ENCODE measurements around the gene HEG1. TPM values are rescaled to one million over a fixed set of nuclear protein-coding genes. Genes with fewer than 3 reads are reported as not detected.

Gene HEG1
- total RNA-seq, 4 donors from 2014 or later = 9.8 to 27.1 (median 17.6) TPM

GRCh38 chr3:125073390-125073905 lies 17.7 kb upstream of the HEG1 start:
- DNase-seq = no peak
- Histone ChIP-seq H3K36me3 (no peaks in the 10 kb centered on the region), H3K27me3 (no peaks in the 10 kb centered on the region), H3K27ac (no peak overlapping the region), H3K4me1 (peaks cover 0 to 7% of the 10 kb centered on the region in 2 donors), H3K9me3 (no peaks in the 10 kb centered on the region), H3K4me3 (no peak overlapping the region)
- ATAC-seq = no peak
- intact Hi-C loops (cut with DNase I; ENCODE audit: low total_unique reads) = no loop called here
- TF ChIP-seq POLR2A (IDR thresholded peaks at IDR 0.05) = no peak
- TF ChIP-seq, protein P1, sequence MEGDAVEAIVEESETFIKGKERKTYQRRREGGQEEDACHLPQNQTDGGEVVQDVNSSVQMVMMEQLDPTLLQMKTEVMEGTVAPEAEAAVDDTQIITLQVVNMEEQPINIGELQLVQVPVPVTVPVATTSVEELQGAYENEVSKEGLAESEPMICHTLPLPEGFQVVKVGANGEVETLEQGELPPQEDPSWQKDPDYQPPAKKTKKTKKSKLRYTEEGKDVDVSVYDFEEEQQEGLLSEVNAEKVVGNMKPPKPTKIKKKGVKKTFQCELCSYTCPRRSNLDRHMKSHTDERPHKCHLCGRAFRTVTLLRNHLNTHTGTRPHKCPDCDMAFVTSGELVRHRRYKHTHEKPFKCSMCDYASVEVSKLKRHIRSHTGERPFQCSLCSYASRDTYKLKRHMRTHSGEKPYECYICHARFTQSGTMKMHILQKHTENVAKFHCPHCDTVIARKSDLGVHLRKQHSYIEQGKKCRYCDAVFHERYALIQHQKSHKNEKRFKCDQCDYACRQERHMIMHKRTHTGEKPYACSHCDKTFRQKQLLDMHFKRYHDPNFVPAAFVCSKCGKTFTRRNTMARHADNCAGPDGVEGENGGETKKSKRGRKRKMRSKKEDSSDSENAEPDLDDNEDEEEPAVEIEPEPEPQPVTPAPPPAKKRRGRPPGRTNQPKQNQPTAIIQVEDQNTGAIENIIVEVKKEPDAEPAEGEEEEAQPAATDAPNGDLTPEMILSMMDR (IDR thresholded peaks at IDR 0.05 in 4 of 5, conservative IDR thresholded peaks at IDR 0.05 in 1 of 5) = no peak
- in situ Hi-C loops (cut with MboI; ENCODE audit: low sequenced_read_pairs in 4 of 4) = no loop called here

DNA sequence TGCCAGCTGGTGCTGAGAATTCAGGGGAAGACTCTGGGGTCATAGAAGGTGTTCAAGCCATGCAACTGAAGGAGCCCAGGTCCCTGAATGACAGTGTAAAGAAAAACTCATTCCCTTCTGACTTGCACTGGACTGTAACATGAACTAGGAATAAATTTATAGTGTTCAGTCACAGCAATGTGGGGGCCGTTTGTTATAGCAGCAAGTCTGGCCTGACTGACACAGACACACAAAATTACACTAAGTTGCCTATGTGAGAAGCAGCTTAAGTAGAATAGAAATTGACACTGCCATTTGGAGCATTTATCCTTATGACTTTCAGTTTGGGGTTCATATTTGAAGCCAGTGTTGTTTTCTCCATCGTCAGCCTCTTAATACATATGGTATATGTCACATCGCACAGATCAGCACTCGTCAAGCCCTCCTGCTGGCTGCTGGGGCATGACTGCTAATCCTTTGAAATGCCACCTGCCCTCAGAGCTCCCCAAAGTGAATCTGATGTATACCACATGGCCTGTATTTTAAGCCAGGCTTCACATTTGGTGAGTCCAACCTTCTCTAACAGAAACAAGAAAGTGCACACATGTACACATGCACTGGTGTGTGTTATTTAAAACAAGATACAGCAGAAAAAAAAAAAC lies 17.1 kb upstream of the HEG1 start:
- TF ChIP-seq, protein P1 (IDR thresholded peaks at IDR 0.05 in 4 of 5, conservative IDR thresholded peaks at IDR 0.05 in 1 of 5) = no peak
- no peak for TF ChIP-seq POLR2A (IDR thresholded peaks at IDR 0.05)
- intact Hi-C loops (cut with DNase I; ENCODE audit: low total_unique reads) (no loop called here), in situ Hi-C loops (cut with MboI; ENCODE audit: low sequenced_read_pairs in 4 of 4) (no loop called here)
- Histone ChIP-seq H3K9me3 (no peaks in the 10 kb centered on the region), H3K36me3 (no peaks in the 10 kb centered on the region), H3K4me3 (no peak overlapping the region), H3K27me3 (no peaks in the 10 kb centered on the region), H3K4me1 (peaks cover 0 to 7% of the 10 kb centered on the region in 2 donors), H3K27ac (peak overlapping the region in 2 of 4 donors; percentile 41 to 56)
- no peak for DNase-seq
- ATAC-seq = peak; percentile 20 to 58

- intact Hi-C loops (cut with DNase I; ENCODE audit: low total_unique reads) (no loop called here), in situ Hi-C loops (cut with MboI; ENCODE audit: low sequenced_read_pairs in 4 of 4) (no loop called here)
- TF ChIP-seq, protein P1 (IDR thresholded peaks at IDR 0.05 in 4 of 5, conservative IDR thresholded peaks at IDR 0.05 in 1 of 5) = no peak
- no peak for TF ChIP-seq POLR2A (IDR thresholded peaks at IDR 0.05)
- H3K4me1 ChIP-seq = peaks cover 0 to 7% of the 10 kb centered on the region in 2 donors
- ATAC-seq (peak; percentile 80 to 85), DNase-seq (peak in 1 of 2 donors; percentile 63)
- H3K9me3 ChIP-seq = no peaks in the 10 kb centered on the region
- peak overlapping the region in 2 of 4 donors; percentile 41 to 56 for H3K27ac ChIP-seq
- H3K36me3 ChIP-seq = no peaks in the 10 kb centered on the region
- H3K27me3 ChIP-seq = no peaks in the 10 kb centered on the region
- no peak overlapping the region for H3K4me3 ChIP-seq
Measured at GRCh38 chr3:125072301-125072700, 16.5 kb upstream of the HEG1 start.

- Histone ChIP-seq H3K9me3 (no peaks in the 10 kb centered on the region), H3K4me3 (no peak overlapping the region), H3K4me1 (peaks cover 0 to 7% of the 10 kb centered on the region in 2 donors), H3K27me3 (no peaks in the 10 kb centered on the region), H3K27ac (no peak overlapping the region), H3K36me3 (no peaks in the 10 kb centered on the region)
- DNase-seq (no peak), ATAC-seq (no peak)
- TF ChIP-seq POLR2A (IDR thresholded peaks at IDR 0.05) = no peak
- TF ChIP-seq, protein P1 (IDR thresholded peaks at IDR 0.05 in 4 of 5, conservative IDR thresholded peaks at IDR 0.05 in 1 of 5) = no peak
- intact Hi-C loops (cut with DNase I; ENCODE audit: low total_unique reads) (no loop called here), in situ Hi-C loops (cut with MboI; ENCODE audit: low sequenced_read_pairs in 4 of 4) (no loop called here)
Measured at GRCh38 chr3:125069968-125070745, 14.4 kb upstream of the HEG1 start.

Data from gastrocnemius medialis (tissue), 4 donors.